ENCODE measurements around the gene IGIP. TPM values are rescaled to one million over a fixed set of nuclear protein-coding genes. Genes with fewer than 3 reads are reported as not detected.

The IGIP gene
- 10.1 TPM for total RNA-seq
- long read RNA-seq, partial matches to known transcripts = 0 of 1 reads
- long read RNA-seq, other reads (novel, unspliced or antisense) = 0 of 1 reads

GRCh38 chr5:140125637-140126036 is at the start of gene IGIP:
IGIP (plus strand) TSS chr5:140125937; CDS start chr5:140128477, 2,540 bp downstream.
- intact Hi-C loops (cut with DNase I) = no loop called here
- DNase-seq (ENCODE audit: missing footprints) (no peak), ATAC-seq (no peak)

- no peak for DNase-seq (ENCODE audit: missing footprints)
- no peak for ATAC-seq
- intact Hi-C loops (cut with DNase I) = no loop called here
Measured at GRCh38 chr5:140076142-140076541, 49.6 kb upstream of the IGIP start.

GRCh38 chr5:140076788-140077187 is 48.9 kb upstream of the IGIP start:
- no peak for ATAC-seq
- intact Hi-C loops (cut with DNase I) = no loop called here
- DNase-seq (ENCODE audit: missing footprints) = no peak

- DNase-seq (ENCODE audit: missing footprints) = no peak
- intact Hi-C loops (cut with DNase I) = no loop called here
- no peak for ATAC-seq
Measured at GRCh38 chr5:140083120-140083519, 42.6 kb upstream of the IGIP start.

GRCh38 chr5:140083650-140084049 is 42.1 kb upstream of the IGIP start:
- ATAC-seq (no peak), DNase-seq (ENCODE audit: missing footprints) (no peak)
- intact Hi-C loops (cut with DNase I) = no loop called here

- intact Hi-C loops (cut with DNase I) = no loop called here
- ATAC-seq (peak; percentile 81), DNase-seq (ENCODE audit: missing footprints) (peak; percentile 32)
Measured at GRCh38 chr5:140084541-140084940, 41.2 kb upstream of the IGIP start.

- intact Hi-C loops (cut with DNase I) = no loop called here
- DNase-seq (ENCODE audit: missing footprints) (no peak), ATAC-seq (no peak)
Measured at GRCh38 chr5:140090251-140090650, 35.5 kb upstream of the IGIP start.

GRCh38 chr5:140093179-140093578 is 32.6 kb upstream of the IGIP start:
- ATAC-seq = no peak
- intact Hi-C loops (cut with DNase I) = no loop called here
- no peak for DNase-seq (ENCODE audit: missing footprints)

GRCh38 chr5:140093866-140094265 is 31.9 kb upstream of the IGIP start:
- ATAC-seq (no peak), DNase-seq (ENCODE audit: missing footprints) (no peak)
- intact Hi-C loops (cut with DNase I) = no loop called here

- no peak for DNase-seq (ENCODE audit: missing footprints)
- no peak for ATAC-seq
- intact Hi-C loops (cut with DNase I) = no loop called here
Measured at GRCh38 chr5:140094889-140095288, 30.8 kb upstream of the IGIP start.

- DNase-seq (ENCODE audit: missing footprints) (no peak), ATAC-seq (no peak)
- intact Hi-C loops (cut with DNase I) = no loop called here
Measured at GRCh38 chr5:140101179-140101578, 24.6 kb upstream of the IGIP start.

- intact Hi-C loops (cut with DNase I) = no loop called here
- ATAC-seq = no peak
- DNase-seq (ENCODE audit: missing footprints) = no peak
Measured at GRCh38 chr5:140103154-140103553, 22.6 kb upstream of the IGIP start.

GRCh38 chr5:140104100-140104499 is 21.6 kb upstream of the IGIP start:
- ATAC-seq (no peak), DNase-seq (ENCODE audit: missing footprints) (no peak)
- intact Hi-C loops (cut with DNase I) = no loop called here

GRCh38 chr5:140106101-140106500 is 19.6 kb upstream of the IGIP start:
- intact Hi-C loops (cut with DNase I) = no loop called here
- ATAC-seq (no peak), DNase-seq (ENCODE audit: missing footprints) (no peak)

- intact Hi-C loops (cut with DNase I) = no loop called here
- ATAC-seq (peak; percentile 17), DNase-seq (ENCODE audit: missing footprints) (no peak)
Measured at GRCh38 chr5:140106805-140107311, 18.9 kb upstream of the IGIP start.

- ATAC-seq (peak; percentile 98), DNase-seq (ENCODE audit: missing footprints) (peak; percentile 97)
- intact Hi-C loops (cut with DNase I) = loop anchor here (2.0 kb wide), 1 partner anchor 35 kb away; no protein-coding TSS in a partner anchor
Measured at GRCh38 chr5:140107312-140108092, 18.2 kb upstream of the IGIP start.

- intact Hi-C loops (cut with DNase I) = loop anchor here (2.0 kb wide), 1 partner anchor 34 kb away; no protein-coding TSS in a partner anchor
- DNase-seq (ENCODE audit: missing footprints) (peak; percentile 56), ATAC-seq (no peak)
Measured at GRCh38 chr5:140108093-140109017, 17.4 kb upstream of the IGIP start.

- no peak for ATAC-seq
- intact Hi-C loops (cut with DNase I) = loop anchor here (2.0 kb wide), 1 partner anchor 34 kb away; no protein-coding TSS in a partner anchor
Measured at GRCh38 chr5:140109018-140109758, 16.5 kb upstream of the IGIP start.

More at GRCh38 chr5:140109018-140109758, 16.5 kb upstream of the IGIP start:
- no peak for DNase-seq (ENCODE audit: missing footprints)
